Activated CD4-positive, alpha-beta T cell treated with anti-CD3 and anti-CD28 coated beads, Interleukin-2, amount 10 ng/mL, durations not matched to agents 24 days and 14 days (primary cell): ENCODE measurements around the gene IL22. TPM values are rescaled to one million over a fixed set of nuclear protein-coding genes. Genes with fewer than 3 reads are reported as not detected.

Source experiments
- DNase-seq: peaks from one replicate; pipeline ENCODE4 v3.0.0; 2022
- H3K27ac Mint-ChIP-seq: one replicate; pipeline ENCODE4 v1.8.0; 2022; ENCODE audit warnings: mild to moderate bottlenecking, mixed read lengths
- H3K27me3 Mint-ChIP-seq: one replicate; pipeline ENCODE4 v1.8.0; 2022; ENCODE audit warnings: mixed read lengths
- H3K36me3 Mint-ChIP-seq: one replicate; pipeline ENCODE4 v1.8.0; 2022; ENCODE audit warnings: low read depth, mild to moderate bottlenecking, mixed read lengths
- H3K4me1 Mint-ChIP-seq: one replicate; pipeline ENCODE4 v1.8.0; 2021; ENCODE audit warnings: mixed read lengths
- H3K4me3 Mint-ChIP-seq: one replicate; pipeline ENCODE4 v1.8.0; 2022; ENCODE audit warnings: mild to moderate bottlenecking, moderate library complexity, mixed read lengths
- H3K9me3 Mint-ChIP-seq: one replicate; pipeline ENCODE4 v1.8.0; 2021; ENCODE audit warnings: mixed read lengths
- intact Hi-C: fragments of 100-400 bp; cut with micrococcal nuclease; formaldehyde crosslinking; loops from one replicate; pipeline ENCODE4 v1.15.1; 2023
- total RNA-seq: library from RNA; stranded (reverse); gene quantifications from 2 replicates; pipeline ENCODE4 v1.2.3, GENCODE V29; 2022

IL22 gene
- total RNA-seq, 1 donor from 2014 or later = 2.4 TPM

- intact Hi-C loops = loop anchor here (5.0 to 10.0 kb wide), 3 partner anchors 36 to 472 kb away; no protein-coding TSS in a partner anchor
- H3K4me3 Mint-ChIP-seq = peak overlapping the region; percentile 0
- H3K4me1 Mint-ChIP-seq = peaks cover 42% of the 10 kb centered on the region
- H3K27me3 Mint-ChIP-seq = no peaks in the 10 kb centered on the region
- no peak for DNase-seq
- no peaks in the 10 kb centered on the region for H3K36me3 Mint-ChIP-seq
- H3K27ac Mint-ChIP-seq = peak overlapping the region; percentile 34
- no peaks in the 10 kb centered on the region for H3K9me3 Mint-ChIP-seq
Measured at GRCh38 chr12:68276402-68276930, 23.1 kb upstream of the IL22 start.

DNA sequence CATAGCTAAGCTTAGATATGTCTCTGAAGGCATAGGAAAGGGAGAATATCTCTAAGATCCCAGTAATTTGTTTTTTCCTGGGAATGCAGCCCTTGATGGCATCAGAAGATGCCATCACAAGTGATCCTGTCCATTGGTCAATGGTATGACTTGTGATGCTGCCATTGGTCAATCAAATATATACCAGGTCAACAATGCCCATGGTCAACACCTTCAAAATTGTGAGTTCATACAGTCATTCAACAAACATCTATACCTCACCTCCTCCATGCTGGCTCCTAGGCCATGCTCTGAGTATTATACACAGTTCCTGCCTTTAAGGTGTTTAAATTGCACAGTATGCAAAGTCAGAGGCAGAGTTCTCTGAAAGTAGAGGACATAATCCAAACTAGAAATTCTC, 19.3 kb upstream of the IL22 start:
- H3K36me3 Mint-ChIP-seq = no peaks in the 10 kb centered on the region
- DNase-seq = no peak
- no peaks in the 10 kb centered on the region for H3K9me3 Mint-ChIP-seq
- intact Hi-C loops = loop anchor here (10.0 kb wide), 1 partner anchor 468 kb away; no protein-coding TSS in a partner anchor
- no peak overlapping the region for H3K4me3 Mint-ChIP-seq
- H3K27me3 Mint-ChIP-seq = no peaks in the 10 kb centered on the region
- peaks cover 43% of the 10 kb centered on the region for H3K4me1 Mint-ChIP-seq
- no peak overlapping the region for H3K27ac Mint-ChIP-seq

- intact Hi-C loops = loop anchor here (10.0 kb wide), 1 partner anchor 467 kb away; no protein-coding TSS in a partner anchor
- Mint-ChIP-seq H3K27ac (no peak overlapping the region), H3K4me1 (peaks cover 42% of the 10 kb centered on the region), H3K27me3 (no peaks in the 10 kb centered on the region), H3K36me3 (peaks cover 3% of the 10 kb centered on the region), H3K4me3 (no peak overlapping the region), H3K9me3 (peaks cover 3% of the 10 kb centered on the region)
- no peak for DNase-seq
Measured at GRCh38 chr12:68271346-68271745, 17.9 kb upstream of the IL22 start.

DNA sequence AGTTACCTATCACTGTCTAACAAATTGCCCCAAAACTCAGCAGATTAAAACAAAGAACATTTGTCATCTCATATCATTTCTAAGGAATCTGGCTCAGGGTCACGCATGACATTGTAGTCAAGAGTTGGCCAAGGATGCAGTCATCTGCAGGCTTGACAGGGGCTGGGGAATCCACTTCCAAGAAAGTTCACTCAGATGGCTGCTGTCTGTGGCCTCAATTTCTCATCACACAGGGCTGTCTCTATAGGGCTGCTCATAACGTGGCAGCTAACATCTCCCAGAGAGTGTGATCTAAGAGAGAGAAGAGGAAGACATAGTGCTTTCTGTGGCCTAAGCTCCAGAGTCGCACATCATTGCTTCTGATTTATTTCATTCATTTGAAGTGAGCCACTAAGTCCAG, 17.0 kb upstream of the IL22 start:
- peaks cover 2% of the 10 kb centered on the region for H3K27me3 Mint-ChIP-seq
- H3K36me3 Mint-ChIP-seq = peaks cover 3% of the 10 kb centered on the region
- H3K4me3 Mint-ChIP-seq = no peak overlapping the region
- peak overlapping the region; percentile 72 for H3K27ac Mint-ChIP-seq
- H3K4me1 Mint-ChIP-seq = peaks cover 42% of the 10 kb centered on the region
- intact Hi-C loops = loop anchor here (10.0 kb wide), 1 partner anchor 466 kb away; no protein-coding TSS in a partner anchor
- no peak for DNase-seq
- peaks cover 3% of the 10 kb centered on the region for H3K9me3 Mint-ChIP-seq

DNA sequence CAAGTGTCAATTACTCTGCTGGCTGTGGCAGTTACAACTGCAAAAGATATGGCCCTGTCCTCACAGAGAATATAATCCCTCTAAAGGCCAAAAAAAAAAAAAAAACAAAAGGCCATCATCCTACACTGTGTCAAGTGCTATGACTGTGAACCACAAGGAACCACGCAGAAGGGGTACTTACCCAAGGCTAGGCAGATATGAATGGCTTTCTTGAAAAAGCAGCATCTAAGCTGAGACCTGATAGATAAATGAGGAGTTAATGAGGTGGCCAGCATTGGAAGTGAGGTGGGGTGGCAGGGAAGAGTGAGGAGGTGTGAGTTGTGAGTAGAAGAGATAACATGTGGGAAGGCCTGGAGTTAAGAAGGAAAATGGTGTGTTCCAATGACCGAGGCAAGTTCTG, 16.4 kb upstream of the IL22 start:
- H3K36me3 Mint-ChIP-seq = peaks cover 3% of the 10 kb centered on the region
- peaks cover 5% of the 10 kb centered on the region for H3K27me3 Mint-ChIP-seq
- peaks cover 44% of the 10 kb centered on the region for H3K4me1 Mint-ChIP-seq
- intact Hi-C loops = loop anchor here (10.0 kb wide), 3 partner anchors 215 to 575 kb away; no protein-coding TSS in a partner anchor
- H3K4me3 Mint-ChIP-seq = no peak overlapping the region
- peak overlapping the region; percentile 72 for H3K27ac Mint-ChIP-seq
- peaks cover 6% of the 10 kb centered on the region for H3K9me3 Mint-ChIP-seq
- DNase-seq = no peak

- H3K27me3 Mint-ChIP-seq = peaks cover 8% of the 10 kb centered on the region
- peaks cover 45% of the 10 kb centered on the region for H3K4me1 Mint-ChIP-seq
- peaks cover 3% of the 10 kb centered on the region for H3K36me3 Mint-ChIP-seq
- peaks cover 7% of the 10 kb centered on the region for H3K9me3 Mint-ChIP-seq
- H3K4me3 Mint-ChIP-seq = no peak overlapping the region
- no peak for DNase-seq
- peak overlapping the region; percentile 42 for H3K27ac Mint-ChIP-seq
- intact Hi-C loops = loop anchor here (1.0 to 10.0 kb wide), 3 partner anchors 8 to 574 kb away; no protein-coding TSS in a partner anchor
Measured at GRCh38 chr12:68268967-68269366, 15.6 kb upstream of the IL22 start.

DNA sequence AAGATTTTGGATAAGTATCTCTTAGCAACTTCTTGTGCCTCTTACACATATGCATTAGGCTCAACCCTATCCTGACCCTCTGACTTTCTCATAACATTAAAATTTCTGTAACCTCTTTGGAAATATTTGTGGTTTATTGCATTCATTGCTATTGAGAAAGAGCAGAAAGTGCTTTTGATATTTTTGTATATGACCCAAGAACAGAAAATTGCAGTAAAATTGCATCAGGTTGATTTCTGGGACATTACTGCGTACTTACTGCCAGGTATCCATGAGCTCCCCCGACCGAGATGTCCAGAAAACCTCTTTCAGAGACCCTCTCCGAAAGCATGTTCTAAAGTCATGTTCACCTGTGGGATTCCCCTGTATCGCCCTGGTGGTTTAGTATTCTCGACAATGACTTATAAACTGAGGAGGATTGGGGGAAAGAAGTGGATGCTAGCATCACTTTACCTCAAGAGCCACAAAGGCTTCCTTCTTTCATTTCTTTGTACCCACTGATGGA, 14.5 kb upstream of the IL22 start:
- DNase-seq = peak; percentile 79
- peaks cover 45% of the 10 kb centered on the region for H3K4me1 Mint-ChIP-seq
- peaks cover 8% of the 10 kb centered on the region for H3K27me3 Mint-ChIP-seq
- peak overlapping the region; percentile 73 for H3K27ac Mint-ChIP-seq
- H3K9me3 Mint-ChIP-seq = peaks cover 7% of the 10 kb centered on the region
- intact Hi-C loops = loop anchor here (1.0 to 10.0 kb wide), 3 partner anchors 9 to 573 kb away; no protein-coding TSS in a partner anchor
- peaks cover 3% of the 10 kb centered on the region for H3K36me3 Mint-ChIP-seq
- H3K4me3 Mint-ChIP-seq = peak overlapping the region; percentile 29

DNA sequence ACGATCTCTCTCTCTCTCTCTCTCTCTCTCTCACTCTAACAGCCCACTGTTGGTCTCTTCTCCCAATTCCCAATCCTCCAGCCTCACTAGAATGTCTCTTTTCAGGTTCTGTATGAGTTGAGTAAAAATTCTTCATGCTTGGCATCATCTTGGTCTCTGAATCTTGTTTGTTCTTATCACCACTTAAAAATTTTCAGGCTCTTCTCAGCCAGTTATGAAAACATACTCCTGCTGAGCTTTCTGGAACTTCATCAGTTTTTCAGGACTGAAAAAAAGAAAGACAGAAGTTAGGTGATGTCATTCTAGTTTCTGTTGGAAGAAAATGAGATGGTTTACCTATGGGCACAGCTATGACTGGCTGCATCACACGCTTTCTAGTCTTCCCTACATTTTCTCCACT, 11.5 kb upstream of the IL22 start:
- Mint-ChIP-seq H3K4me3 (no peak overlapping the region), H3K27ac (peak overlapping the region; percentile 77), H3K9me3 (peaks cover 7% of the 10 kb centered on the region), H3K27me3 (peaks cover 8% of the 10 kb centered on the region), H3K4me1 (peaks cover 65% of the 10 kb centered on the region), H3K36me3 (peaks cover 3% of the 10 kb centered on the region)
- intact Hi-C loops = loop anchor here (10.0 kb wide), 2 partner anchors 220 to 570 kb away; no protein-coding TSS in a partner anchor
- no peak for DNase-seq

DNA sequence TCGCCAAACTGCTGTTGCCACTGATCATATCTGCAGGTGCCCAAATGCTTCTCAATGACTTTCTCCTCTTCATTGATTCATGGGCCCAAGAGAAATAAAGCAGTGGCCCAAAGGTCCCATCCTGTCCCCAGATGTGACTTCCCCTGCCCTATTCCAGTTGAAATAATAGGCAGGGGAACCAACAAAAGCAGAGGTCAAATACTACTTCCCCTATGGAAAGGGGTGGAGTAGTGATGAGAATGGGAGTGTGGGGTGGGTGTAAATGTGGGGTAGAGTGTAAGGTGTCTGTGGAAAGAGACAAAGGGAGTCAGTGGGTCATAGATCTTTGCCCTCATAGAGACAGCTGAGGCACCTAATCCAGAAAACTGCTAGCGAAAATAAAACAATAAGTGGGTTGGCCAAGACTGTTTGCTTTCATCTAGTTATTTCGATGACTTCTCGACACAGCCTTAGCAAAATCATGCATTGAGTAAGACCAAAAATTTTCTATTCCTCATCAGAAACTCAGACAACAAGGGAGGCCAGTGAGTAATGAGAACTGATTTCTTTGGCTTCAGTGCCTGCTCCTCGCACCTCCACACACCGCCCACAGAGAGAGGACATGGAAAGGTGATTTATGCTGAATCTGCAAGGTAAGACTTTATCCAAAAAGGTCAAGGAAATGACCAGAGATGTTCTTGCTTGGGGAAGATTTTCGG, 10.9 kb upstream of the IL22 start:
- Mint-ChIP-seq H3K27me3 (peaks cover 8% of the 10 kb centered on the region), H3K27ac (peak overlapping the region; percentile 77), H3K4me3 (no peak overlapping the region), H3K36me3 (peaks cover 3% of the 10 kb centered on the region), H3K9me3 (peaks cover 7% of the 10 kb centered on the region), H3K4me1 (peaks cover 65% of the 10 kb centered on the region)
- no peak for DNase-seq
- intact Hi-C loops = loop anchor here (10.0 kb wide), 2 partner anchors 220 to 570 kb away; no protein-coding TSS in a partner anchor

- intact Hi-C loops = loop anchor here (10.0 kb wide), 2 partner anchors 221 to 569 kb away; no protein-coding TSS in a partner anchor
- peaks cover 3% of the 10 kb centered on the region for H3K36me3 Mint-ChIP-seq
- peaks cover 7% of the 10 kb centered on the region for H3K9me3 Mint-ChIP-seq
- no peak overlapping the region for H3K4me3 Mint-ChIP-seq
- peaks cover 11% of the 10 kb centered on the region for H3K27me3 Mint-ChIP-seq
- DNase-seq = no peak
- peaks cover 63% of the 10 kb centered on the region for H3K4me1 Mint-ChIP-seq
- no peak overlapping the region for H3K27ac Mint-ChIP-seq
Measured at GRCh38 chr12:68263366-68263765, 10.0 kb upstream of the IL22 start.

DNA sequence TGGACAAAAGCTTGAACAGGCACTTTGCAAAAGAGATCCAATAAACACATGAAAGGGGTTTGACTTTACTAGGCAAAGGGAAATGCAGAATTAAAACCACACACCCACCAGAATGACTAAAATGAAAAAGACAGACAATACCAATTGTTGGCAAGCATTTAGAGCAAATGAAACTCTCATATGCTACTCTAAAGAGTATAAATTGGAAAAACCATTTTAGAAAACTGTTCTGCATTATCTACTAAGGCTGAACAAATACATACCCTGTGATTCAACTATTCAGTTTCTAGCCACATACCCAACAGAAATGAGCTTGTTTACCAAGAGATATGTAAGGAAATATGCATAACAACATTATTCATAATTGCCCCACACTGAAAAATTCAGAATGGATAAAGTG, 8.5 kb upstream of the IL22 start:
- Mint-ChIP-seq H3K27me3 (peaks cover 18% of the 10 kb centered on the region), H3K36me3 (peaks cover 3% of the 10 kb centered on the region), H3K27ac (peak overlapping the region; percentile 52), H3K4me3 (peak overlapping the region; percentile 34), H3K9me3 (peaks cover 15% of the 10 kb centered on the region), H3K4me1 (peaks cover 57% of the 10 kb centered on the region)
- DNase-seq = no peak
- intact Hi-C loops = loop anchor here (1.0 to 10.0 kb wide), 4 partner anchors 15 to 567 kb away; no protein-coding TSS in a partner anchor

DNA sequence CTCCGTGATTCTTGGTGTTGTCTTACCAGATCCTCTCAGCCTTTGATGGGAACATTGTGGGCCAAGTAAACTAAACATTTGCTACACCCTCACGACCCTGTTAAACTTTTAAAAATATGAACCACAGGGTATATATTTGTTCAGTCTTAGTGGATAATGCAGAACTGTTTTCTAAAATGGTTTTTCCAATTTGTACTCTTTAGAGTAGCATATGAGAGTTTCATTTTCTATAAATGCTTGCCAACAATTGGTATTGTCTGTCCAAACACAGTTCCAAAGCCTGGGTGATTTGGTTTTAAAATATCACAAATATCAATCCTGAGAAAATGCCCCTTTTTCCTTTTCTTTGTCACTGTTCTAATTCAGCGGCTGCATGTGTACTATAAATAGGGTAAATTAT, 6.7 kb upstream of the IL22 start:
- intact Hi-C loops = loop anchor here (10.0 kb wide), 2 partner anchors 225 to 565 kb away; no protein-coding TSS in a partner anchor
- H3K27ac Mint-ChIP-seq = no peak overlapping the region
- H3K36me3 Mint-ChIP-seq = no peaks in the 10 kb centered on the region
- no peak for DNase-seq
- H3K27me3 Mint-ChIP-seq = peaks cover 16% of the 10 kb centered on the region
- H3K4me1 Mint-ChIP-seq = peaks cover 49% of the 10 kb centered on the region
- H3K4me3 Mint-ChIP-seq = no peak overlapping the region
- H3K9me3 Mint-ChIP-seq = peaks cover 12% of the 10 kb centered on the region

DNA sequence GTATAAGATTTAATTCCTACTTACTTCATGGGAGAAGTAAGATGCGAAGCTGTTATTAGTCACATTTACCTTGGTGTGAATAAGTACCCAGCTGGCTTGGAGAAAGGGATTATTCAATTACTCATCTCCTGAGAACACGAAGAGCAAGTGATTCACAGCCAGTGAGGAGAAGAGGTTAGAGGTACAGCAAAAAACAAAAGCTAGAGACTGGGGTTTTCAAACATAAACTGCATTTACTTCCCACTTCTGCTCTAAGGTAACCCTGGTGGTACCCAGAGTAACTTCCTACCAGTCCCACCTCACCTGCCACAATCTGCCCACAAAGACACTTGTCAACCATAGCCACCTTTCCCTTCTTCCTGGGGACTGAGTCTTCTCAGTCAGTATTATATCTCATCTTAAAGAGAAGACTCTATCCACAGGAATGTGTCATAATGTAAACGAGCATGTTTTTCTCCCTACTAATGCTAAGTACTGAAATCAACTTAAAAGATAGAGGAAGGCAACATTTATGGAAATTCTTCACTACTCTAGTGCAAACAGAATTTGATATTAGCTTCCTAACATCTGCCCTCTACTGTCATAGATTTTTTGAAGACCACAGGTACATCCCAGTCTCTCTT, 6.0 kb upstream of the IL22 start:
- H3K4me3 Mint-ChIP-seq = peak overlapping the region; percentile 11
- peaks cover 18% of the 10 kb centered on the region for H3K27me3 Mint-ChIP-seq
- H3K9me3 Mint-ChIP-seq = peaks cover 8% of the 10 kb centered on the region
- H3K4me1 Mint-ChIP-seq = peaks cover 44% of the 10 kb centered on the region
- peak overlapping the region; percentile 71 for H3K27ac Mint-ChIP-seq
- DNase-seq = peak; percentile 73
- H3K36me3 Mint-ChIP-seq = no peaks in the 10 kb centered on the region
- intact Hi-C loops = loop anchor here (1.0 to 2.0 kb wide), 3 partner anchors 18 to 84 kb away; partner anchors contain the start of gene IL26
